PFSK-1 (cell line): ENCODE data around the gene RTN1.

Experiments used
- SIN3A ChIP-seq: IDR thresholded peaks from 2 replicates; pipeline ENCODE4 v1.6.1; 2012; ENCODE audit warnings: mild to moderate bottlenecking, low read length, moderate library complexity, borderline replicate concordance; ENCODE audit not compliant: insufficient read depth
- TAF1 ChIP-seq: IDR thresholded peaks from 2 replicates; pipeline ENCODE4 v1.6.1; 2012; ENCODE audit warnings: low read length, control low read depth, borderline replicate concordance; ENCODE audit not compliant: insufficient read depth

GRCh38 chr14:59582845-59583509 is 287.6 kb downstream of the RTN1 start:
- TF ChIP-seq SIN3A (no peak), TAF1 (no peak)
